HepG2 (cell line): ENCODE results near the gene TMEM50B. TPM values are rescaled to one million over a fixed set of nuclear protein-coding genes. Genes with fewer than 3 reads are reported as not detected.

Source experiments
- ATAC-seq: fragments of 200-7000 bp; cut with Tn5 transposase; 3 replicates; pipeline ENCODE4 v1.9.1; 2020; ENCODE audit warnings: mild to moderate bottlenecking, moderate library complexity
- BruUV-seq: library from RNA; stranded (reverse); fragments of 400-500 nt; replicated peaks from 2 replicates; lab custom pipeline; 2021; lab: Mats Ljungman, UMichigan
- CTCF ChIA-PET: fragments of 300-600 bp; formaldehyde crosslinking; extraction: SDS; loops from one replicate; lab custom pipeline; 2021; ENCODE audit warnings: low total read pairs, inconsistent platforms, low intra/inter-chr PET ratio; lab: Yijun Ruan, JAX
- POLR2A ChIA-PET: fragments of 350-600 bp; sonication (Branson Sonifier 250); formaldehyde crosslinking; loops from one replicate; lab custom pipeline; 2020; ENCODE audit warnings: antibody characterized with exemption, inconsistent platforms; lab: Yijun Ruan, JAX
- DNase-seq: peaks from one replicate; pipeline ENCODE4 v3.0.0-alpha.2; 2015; ENCODE audit warnings: low spot score
- FAIRE-seq: peaks from 3 replicates; lab custom pipeline; 2011; peaks lifted over from hg19 to GRCh38; lab: Jason Lieb, UNC
- H2AFZ ChIP-seq: one replicate; pipeline ENCODE4 v1.6.1; 2011; ENCODE audit warnings: low read length, inconsistent platforms
- H3K27ac ChIP-seq: fragments of 300-600 bp; 3 replicates; pipeline ENCODE4 v1.8.0; 2011; ENCODE audit warnings: mixed run types, mild to moderate bottlenecking, mixed read lengths, low read length, inconsistent platforms; ENCODE audit not compliant: insufficient read depth; ENCODE audit errors: extremely low read length
- H3K27me3 ChIP-seq, 2 experiments: fragments of 200-600 bp in 1 of 2; 2 replicates in 1 of 2; 3 replicates in 1 of 2; pipeline versions ENCODE4 v1.6.0 to v1.8.0; 2011; ENCODE audit warnings: low read length in 2 of 2, mild to moderate bottlenecking in 2 of 2, moderate library complexity in 2 of 2, inconsistent platforms in 1 of 2; ENCODE audit not compliant: insufficient read depth in 2 of 2, control insufficient read depth in 1 of 2
- H3K36me3 ChIP-seq, 2 experiments: fragments of 200-600 bp in 1 of 2; replicated peaks in 1 of 2; 2 replicates in 1 of 2; 3 replicates in 1 of 2; pipeline versions ENCODE4 v1.5.1 to v1.8.0; 2011; ENCODE audit warnings: low read length in 2 of 2, inconsistent platforms in 1 of 2; ENCODE audit not compliant: insufficient read depth in 2 of 2, control insufficient read depth in 1 of 2
- H3K4me1 ChIP-seq: 2 replicates; pipeline ENCODE4 v1.5.1; 2012; ENCODE audit warnings: low read length, inconsistent platforms; ENCODE audit not compliant: insufficient read depth
- H3K4me2 ChIP-seq: 2 replicates; pipeline ENCODE4 v1.6.0; 2011; ENCODE audit warnings: low read depth, low read length, inconsistent platforms
- H3K4me3 ChIP-seq, 3 experiments: fragments of 200-600 bp in 1 of 3; sonication (generic), shearing (Covaris generic) in 1 of 3; replicated peaks in 1 of 3; 2 replicates each; pipeline ENCODE4 v1.5.1; 2011 to 2016; ENCODE audit warnings: low read length in 3 of 3, inconsistent platforms in 2 of 3, low read depth in 2 of 3, mild to moderate bottlenecking in 2 of 3, control low read depth in 1 of 3, mixed read lengths in 1 of 3; ENCODE audit not compliant: insufficient read depth in 1 of 3
- H3K79me2 ChIP-seq: one replicate; pipeline ENCODE4 v1.6.1; 2011; ENCODE audit warnings: low read length, inconsistent platforms; ENCODE audit not compliant: insufficient read depth
- H3K9ac ChIP-seq: 2 replicates; pipeline ENCODE4 v1.6.0; 2011; ENCODE audit warnings: mild to moderate bottlenecking, low read depth, low read length, inconsistent platforms; ENCODE audit not compliant: insufficient read depth
- H3K9me3 ChIP-seq: 2 replicates; pipeline ENCODE4 v1.5.1; 2012; ENCODE audit warnings: mild to moderate bottlenecking, low read length
- H4K20me1 ChIP-seq: 2 replicates; pipeline ENCODE4 v1.6.0; 2011; ENCODE audit warnings: inconsistent platforms, mild to moderate bottlenecking, low read length, moderate library complexity; ENCODE audit not compliant: insufficient read depth
- ATF7-NPFF ChIP-seq: sonication (generic); formaldehyde crosslinking; IDR thresholded peaks from 2 replicates; pipeline ENCODE4 v1.8.1; 2023; ENCODE audit warnings: mild to moderate bottlenecking, low read depth, missing genetic modification reagents, moderate library complexity
- CREM ChIP-seq, 2 experiments: sonication (generic) in 1 of 2; formaldehyde crosslinking in 1 of 2; IDR thresholded peaks; 2 replicates each; pipeline versions ENCODE4 v1.4.0 to v1.6.1; 2016 to 2020; ENCODE audit warnings: antibody characterized with exemption in 1 of 2, mild to moderate bottlenecking in 1 of 2, missing genetic modification reagents in 1 of 2
- JUND ChIP-seq: sonication (generic); formaldehyde crosslinking; IDR thresholded peaks from 2 replicates; pipeline ENCODE4 v1.8.0; 2022; ENCODE audit warnings: mild to moderate bottlenecking, missing genetic modification reagents
- KMT2B ChIP-seq: IDR thresholded peaks from 2 replicates; pipeline ENCODE4 v1.6.1; 2016; ENCODE audit warnings: missing genetic modification reagents, missing compliant biosample characterization
- MAFF ChIP-seq: IDR thresholded peaks from 2 replicates; pipeline ENCODE4 v1.6.1; 2011; ENCODE audit warnings: low read depth, low read length, improper control_type of control experiment
- MAFK ChIP-seq, 2 experiments: IDR thresholded peaks in 1 of 2; conservative IDR thresholded peaks in 1 of 2; 2 replicates each; pipeline ENCODE4 v1.6.1; 2011; ENCODE audit warnings: improper control_type of control experiment in 2 of 2, low read length in 2 of 2
- SMYD3 ChIP-seq: sonication (generic); formaldehyde crosslinking; IDR thresholded peaks from 2 replicates; pipeline ENCODE4 v1.8.1; 2023; ENCODE audit warnings: mild to moderate bottlenecking, missing genetic modification reagents
- SRSF1 ChIP-seq: fragments of 200-400 bp; formaldehyde crosslinking; optimal IDR thresholded peaks from 2 replicates; pipeline ENCODE3; 2017; ENCODE audit warnings: mild to moderate bottlenecking, low read depth, low read length, moderate library complexity
- ZBTB42 ChIP-seq: sonication (generic); formaldehyde crosslinking; IDR thresholded peaks from 2 replicates; pipeline ENCODE4 v1.5.0; 2020; ENCODE audit warnings: mild to moderate bottlenecking, missing genetic modification reagents
- ZFY ChIP-seq: sonication (generic); formaldehyde crosslinking; IDR thresholded peaks from 2 replicates; pipeline ENCODE4 v1.4.0; 2020; ENCODE audit warnings: missing genetic modification reagents
- ZNF235 ChIP-seq: sonication (generic); formaldehyde crosslinking; IDR thresholded peaks from 2 replicates; pipeline ENCODE4 v1.8.1; 2023; ENCODE audit warnings: mild to moderate bottlenecking, missing genetic modification reagents, borderline replicate concordance
- ZNF292 ChIP-seq: sonication (generic); formaldehyde crosslinking; IDR thresholded peaks from 2 replicates; pipeline ENCODE4 v1.8.1; 2022; ENCODE audit warnings: mild to moderate bottlenecking, low read depth, missing genetic modification reagents, borderline replicate concordance
- ZNF552 ChIP-seq: sonication (generic); formaldehyde crosslinking; IDR thresholded peaks from 2 replicates; pipeline ENCODE4 v1.9.0; 2022; ENCODE audit warnings: missing genetic modification reagents, mild to moderate bottlenecking, borderline replicate concordance
- ZNF556 ChIP-seq: sonication (generic); formaldehyde crosslinking; IDR thresholded peaks from 2 replicates; pipeline ENCODE4 v1.4.0; 2020; ENCODE audit warnings: mild to moderate bottlenecking, missing genetic modification reagents, borderline replicate concordance
- ZNF557 ChIP-seq: sonication (generic); formaldehyde crosslinking; IDR thresholded peaks from 2 replicates; pipeline ENCODE4 v1.4.0; 2020; ENCODE audit warnings: missing genetic modification reagents
- ZNF674 ChIP-seq: sonication (generic); formaldehyde crosslinking; IDR thresholded peaks from 2 replicates; pipeline ENCODE4 v1.5.0; 2020; ENCODE audit warnings: low read depth, mild to moderate bottlenecking, missing genetic modification reagents
- ZSCAN25 ChIP-seq: sonication (generic); formaldehyde crosslinking; IDR thresholded peaks from 2 replicates; pipeline ENCODE4 v1.8.0; 2022; ENCODE audit warnings: mild to moderate bottlenecking, missing genetic modification reagents
- WGBS: methylation state at CpG from one replicate; pipeline ENCODE4 v1.1.6; 2017; ENCODE audit warnings: low lambda C conversion rate; 5-methylcytosine and 5-hydroxymethylcytosine counted together
- in situ Hi-C: cut with HindIII; loops from 2 replicates; pipeline ENCODE4 v1.10.0; 2017; ENCODE audit warnings: low pct_unique_long_range_greater_than_20kb; ENCODE audit not compliant: extremely low pct_ligation_motif_present
- intact Hi-C: fragments of 100-400 bp; cut with micrococcal nuclease; formaldehyde crosslinking; loops from one replicate; pipeline ENCODE4 v1.10.0; 2022; ENCODE audit not compliant: unreplicated experiment
- polyA plus RNA-seq, 8 experiments: library from polyadenylated mRNA; depleted of rRNA in 3 of 8; stranded (reverse) in 7 of 8; unstranded in 1 of 8; fragments of >200 nt; fragmentation: Illumina TruSeq in 4 of 8; extraction: Trizol in 4 of 8; gene quantifications; 2 replicates each; pipeline versions ENCODE4 v1.2.1 to v1.2.3, GENCODE V29; 2011 to 2016; ENCODE audit warnings: low read depth in 4 of 8, missing spikeins in 1 of 8, mixed read lengths in 1 of 8; ENCODE audit not compliant: insufficient read depth in 1 of 8
- total RNA-seq, 5 experiments: library from RNA; depleted of rRNA; stranded (reverse); fragments of >200 nt; fragmentation: Illumina TruSeq; extraction: Trizol; gene quantifications; 2 replicates each; pipeline ENCODE4 v1.2.3, GENCODE V29; 2016; ENCODE audit warnings: low read depth in 1 of 5
- TF ChIP-seq, protein P1 (sequence below): sonication (generic); formaldehyde crosslinking; IDR thresholded peaks from 2 replicates; pipeline ENCODE4 v1.4.0; 2020; ENCODE audit warnings: missing genetic modification reagents, borderline replicate concordance
- TF ChIP-seq, protein P2 (sequence below): IDR thresholded peaks from 2 replicates; pipeline ENCODE4 v1.6.1; 2016; ENCODE audit warnings: missing compliant biosample characterization, missing genetic modification reagents, borderline replicate concordance
- TF ChIP-seq, protein P3 (sequence below): sonication (generic); formaldehyde crosslinking; IDR thresholded peaks from 2 replicates; pipeline ENCODE4 v1.5.0; 2020; ENCODE audit warnings: missing genetic modification reagents, mild to moderate bottlenecking, borderline replicate concordance

TMEM50B gene
- total and polyA plus RNA-seq, 2 of the 13 experiments (the other 11 are each of a cell fraction or from before 2014, with no cell fraction given) = 29.9 to 46.3 TPM

DNA sequence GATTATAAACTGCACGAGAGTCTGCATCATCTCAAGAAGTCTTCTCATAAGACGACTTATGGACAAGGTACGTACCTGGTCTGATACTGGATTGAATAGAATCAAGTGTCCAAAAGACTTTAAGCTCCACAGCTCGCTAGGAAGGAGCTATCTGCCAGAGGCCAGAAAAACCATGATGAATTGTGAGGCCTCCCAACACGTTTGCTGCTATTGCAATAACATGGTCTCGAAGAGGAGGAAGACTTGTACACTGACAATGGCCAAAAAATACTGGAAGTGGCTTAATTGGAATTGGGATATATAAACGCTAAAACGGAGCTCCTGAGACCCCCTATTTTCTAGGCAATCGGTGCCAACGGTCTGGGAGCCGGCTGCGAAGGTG lies 11.2 kb upstream of the TMEM50B start (continued):
- 0 out of 2 replicates have a peak, but pooled peaks have one; percentile 22 for TF ChIP-seq ATF7-NPFF
- no peak for TF ChIP-seq SRSF1
- TF ChIP-seq, protein P1, sequence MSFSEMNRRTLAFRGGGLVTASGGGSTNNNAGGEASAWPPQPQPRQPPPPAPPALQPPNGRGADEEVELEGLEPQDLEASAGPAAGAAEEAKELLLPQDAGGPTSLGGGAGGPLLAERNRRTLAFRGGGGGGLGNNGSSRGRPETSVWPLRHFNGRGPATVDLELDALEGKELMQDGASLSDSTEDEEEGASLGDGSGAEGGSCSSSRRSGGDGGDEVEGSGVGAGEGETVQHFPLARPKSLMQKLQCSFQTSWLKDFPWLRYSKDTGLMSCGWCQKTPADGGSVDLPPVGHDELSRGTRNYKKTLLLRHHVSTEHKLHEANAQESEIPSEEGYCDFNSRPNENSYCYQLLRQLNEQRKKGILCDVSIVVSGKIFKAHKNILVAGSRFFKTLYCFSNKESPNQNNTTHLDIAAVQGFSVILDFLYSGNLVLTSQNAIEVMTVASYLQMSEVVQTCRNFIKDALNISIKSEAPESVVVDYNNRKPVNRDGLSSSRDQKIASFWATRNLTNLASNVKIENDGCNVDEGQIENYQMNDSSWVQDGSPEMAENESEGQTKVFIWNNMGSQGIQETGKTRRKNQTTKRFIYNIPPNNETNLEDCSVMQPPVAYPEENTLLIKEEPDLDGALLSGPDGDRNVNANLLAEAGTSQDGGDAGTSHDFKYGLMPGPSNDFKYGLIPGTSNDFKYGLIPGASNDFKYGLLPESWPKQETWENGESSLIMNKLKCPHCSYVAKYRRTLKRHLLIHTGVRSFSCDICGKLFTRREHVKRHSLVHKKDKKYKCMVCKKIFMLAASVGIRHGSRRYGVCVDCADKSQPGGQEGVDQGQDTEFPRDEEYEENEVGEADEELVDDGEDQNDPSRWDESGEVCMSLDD (CRISPR knock-in tag) = no peak
- no peak for TF ChIP-seq CREM (IDR thresholded peaks at IDR 0.05)
- TF ChIP-seq CREM (CRISPR knock-in tag; IDR thresholded peaks at IDR 0.05) = 0 out of 2 replicates have a peak, but pooled peaks have one; percentile 5
- no peak for TF ChIP-seq ZNF674 (CRISPR knock-in tag)
- no peak for TF ChIP-seq ZNF556
- TF ChIP-seq SMYD3 (CRISPR knock-in tag) = no peak
- no peak for TF ChIP-seq ZSCAN25 (CRISPR knock-in tag)

DNA sequence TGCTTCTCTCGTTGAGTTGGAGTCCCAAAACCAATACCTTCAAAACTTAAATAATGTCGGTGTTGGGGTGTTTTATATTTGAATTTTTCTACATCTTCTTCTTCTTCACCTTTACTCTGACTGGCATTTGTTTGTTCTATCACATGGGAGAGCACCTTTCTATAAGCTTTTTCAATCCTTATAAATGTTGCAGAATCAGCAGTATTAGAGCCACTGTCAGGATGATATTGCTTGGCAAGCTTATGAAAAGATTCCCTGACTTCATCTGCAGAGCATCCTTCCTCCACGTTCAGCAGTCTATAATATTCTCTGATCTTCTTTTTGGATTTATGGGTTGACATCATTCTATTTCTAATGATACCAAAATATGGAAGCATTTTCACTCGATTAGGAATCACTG lies 9.2 kb upstream of the TMEM50B start:
- no peak overlapping the region for H2AFZ ChIP-seq
- WGBS = 81% methylated on average over 4 of the region's 4 CpGs
- FAIRE-seq (no peak), ATAC-seq (no peak), DNase-seq (no peak)
- no TSS peak for BruUV-seq
- H3K27me3 ChIP-seq = no peaks in the 10 kb centered on the region; a peak in 1 of 5 replicates
- peaks cover 21% of the 10 kb centered on the region for H3K4me1 ChIP-seq
- H3K9ac ChIP-seq = no peak overlapping the region
- TF ChIP-seq ZNF235 (CRISPR knock-in tag) (no peak), ZNF557 (no peak), ZNF292 (CRISPR knock-in tag) (no peak), ZFY (CRISPR knock-in tag) (no peak), JUND (no peak), MAFF (peak; percentile 85), ZBTB42 (CRISPR knock-in tag) (no peak), MAFK (conservative IDR thresholded peaks at IDR 0.05 in 1 of 2, IDR thresholded peaks at IDR 0.05 in 1 of 2; ENCODE audit: low read length in 2 of 2) (peak; percentile 77 to 84), ZNF552 (CRISPR knock-in tag) (no peak), KMT2B (no peak)
- TF ChIP-seq, protein P2, sequence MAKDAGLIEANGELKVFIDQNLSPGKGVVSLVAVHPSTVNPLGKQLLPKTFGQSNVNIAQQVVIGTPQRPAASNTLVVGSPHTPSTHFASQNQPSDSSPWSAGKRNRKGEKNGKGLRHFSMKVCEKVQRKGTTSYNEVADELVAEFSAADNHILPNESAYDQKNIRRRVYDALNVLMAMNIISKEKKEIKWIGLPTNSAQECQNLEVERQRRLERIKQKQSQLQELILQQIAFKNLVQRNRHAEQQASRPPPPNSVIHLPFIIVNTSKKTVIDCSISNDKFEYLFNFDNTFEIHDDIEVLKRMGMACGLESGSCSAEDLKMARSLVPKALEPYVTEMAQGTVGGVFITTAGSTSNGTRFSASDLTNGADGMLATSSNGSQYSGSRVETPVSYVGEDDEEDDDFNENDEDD (CRISPR knock-in tag) = no peak
- TF ChIP-seq, protein P3, sequence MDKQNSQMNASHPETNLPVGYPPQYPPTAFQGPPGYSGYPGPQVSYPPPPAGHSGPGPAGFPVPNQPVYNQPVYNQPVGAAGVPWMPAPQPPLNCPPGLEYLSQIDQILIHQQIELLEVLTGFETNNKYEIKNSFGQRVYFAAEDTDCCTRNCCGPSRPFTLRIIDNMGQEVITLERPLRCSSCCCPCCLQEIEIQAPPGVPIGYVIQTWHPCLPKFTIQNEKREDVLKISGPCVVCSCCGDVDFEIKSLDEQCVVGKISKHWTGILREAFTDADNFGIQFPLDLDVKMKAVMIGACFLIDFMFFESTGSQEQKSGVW = no peak
- H4K20me1 ChIP-seq = no peaks in the 10 kb centered on the region
- intact Hi-C loops (no loop called here), in situ Hi-C loops (no loop called here)
- H3K4me2 ChIP-seq = no peak overlapping the region
- H3K27ac ChIP-seq = no peak overlapping the region
- no peaks in the 10 kb centered on the region for H3K9me3 ChIP-seq
- H3K36me3 ChIP-seq = no peaks in the 10 kb centered on the region
- no peak overlapping the region for H3K4me3 ChIP-seq
- POLR2A ChIA-PET = interaction anchor here (5.1 kb wide), 1 partner anchor 8 kb away, joined by 96 read pairs; the partner anchor contains the start of gene TMEM50B
- CTCF ChIA-PET = no interaction called here
- no peaks in the 10 kb centered on the region for H3K79me2 ChIP-seq
